Tibial nerve (tissue), 4 donors: ENCODE results near the gene LIFR. TPM values are rescaled to one million over a fixed set of nuclear protein-coding genes. Genes with fewer than 3 reads are reported as not detected.
"Not testable (repeated sequence)": the region's sequence is repeated elsewhere in the genome, so short reads cannot be mapped to it uniquely, and the experiment has no call there.

Experiments used
- DNase-seq, 2 donors: peaks; one replicate each; pipeline ENCODE4 v3.0.0-alpha.2; 2019; ENCODE audit warnings: low spot score in 2 of 2
- H3K27ac ChIP-seq, 4 donors: fragments of 200-600 bp; sonication (generic) in 3 of 4; one replicate each; pipeline ENCODE4 v1.5.1; 2017 to 2019; ENCODE audit warnings: mild to moderate bottlenecking in 1 of 4
- H3K27me3 ChIP-seq, 2 donors: fragments of 200-600 bp; sonication (generic) in 1 of 2; one replicate each; pipeline versions ENCODE4 v1.5.1 to v1.6.0; 2017 to 2019
- H3K36me3 ChIP-seq, 3 donors: fragments of 200-600 bp; sonication (generic); one replicate each; pipeline ENCODE4 v1.5.1; 2018 to 2019
- H3K4me1 ChIP-seq, 4 donors: fragments of 200-600 bp; sonication (generic) in 3 of 4; one replicate each; pipeline ENCODE4 v1.5.1; 2017 to 2019
- H3K4me3 ChIP-seq, 4 donors: fragments of 200-600 bp; sonication (generic) in 3 of 4; one replicate each; pipeline ENCODE4 v1.5.1; 2017 to 2019; ENCODE audit warnings: mild to moderate bottlenecking in 1 of 4, moderate library complexity in 1 of 4
- H3K9me3 ChIP-seq, 4 donors: fragments of 200-600 bp; sonication (generic) in 3 of 4; one replicate each; pipeline ENCODE4 v1.5.1; 2017 to 2019
- CTCF ChIP-seq, 5 experiments: fragments of 200-600 bp in 3 of 5; fragments of 450-650 bp in 2 of 5; sonication (generic) in 3 of 5; IDR thresholded peaks; one replicate each; pipeline ENCODE4 v1.5.1; 2016 to 2019; ENCODE audit warnings: antibody characterized with exemption in 5 of 5, mild to moderate bottlenecking in 3 of 5, moderate library complexity in 2 of 5
- EP300 ChIP-seq, 2 donors: sonication (generic); formaldehyde crosslinking; IDR thresholded peaks; one replicate each; pipeline ENCODE4 v1.6.1; 2017; ENCODE audit warnings: antibody characterized with exemption in 2 of 2, mild to moderate bottlenecking in 1 of 2
- POLR2A ChIP-seq, 2 donors: fragments of 450-650 bp; IDR thresholded peaks; one replicate each; pipeline ENCODE4 v1.6.1; 2017; ENCODE audit warnings: antibody characterized with exemption in 2 of 2, mild to moderate bottlenecking in 2 of 2, moderate library complexity in 2 of 2
- WGBS, 2 donors: methylation state at CpG; one replicate each; pipeline ENCODE4 v1.1.5; 2018; 5-methylcytosine and 5-hydroxymethylcytosine counted together
- total RNA-seq, 4 donors: library from RNA; depleted of rRNA; stranded (reverse); fragments of >200 nt; gene quantifications; one replicate each; pipeline ENCODE4 v1.1.0, GENCODE V29; 2016

Gene LIFR
- total RNA-seq, 4 donors from 2014 or later, result 145 to 247 (median 212) TPM

- H3K4me1 ChIP-seq, result peaks cover 0 to 18% (median 0%) of the 10 kb centered on the region in 4 donors
- peak in 1 of 2 donors; percentile 33 for DNase-seq
- no peak overlapping the region for H3K4me3 ChIP-seq
- 53 to 67% methylated on average over 5 of the region's 5 CpGs for WGBS, 2 donors
- H3K9me3 ChIP-seq, result no peaks in the 10 kb centered on the region
- peak in 1 of 2 donors; percentile 43 for TF ChIP-seq EP300 (IDR thresholded peaks at IDR 0.05)
- TF ChIP-seq CTCF (IDR thresholded peaks at IDR 0.05), result no peak
- peak overlapping the region in 2 of 4 donors; percentile 3 to 34 for H3K27ac ChIP-seq
- H3K27me3 ChIP-seq, result no peaks in the 10 kb centered on the region
- no peaks in the 10 kb centered on the region for H3K36me3 ChIP-seq
Observed at GRCh38 chr5:38601133-38601862, 44.9 kb upstream of the LIFR start.

GRCh38 chr5:38600329-38601045 is 44.0 kb upstream of the LIFR start:
- Histone ChIP-seq H3K4me1 (peaks cover 0 to 18% (median 0%) of the 10 kb centered on the region in 4 donors), H3K4me3 (no peak overlapping the region)
- no peak for DNase-seq

GRCh38 chr5:38599751-38600150 is 43.3 kb upstream of the LIFR start:
- peaks cover 0 to 18% (median 0%) of the 10 kb centered on the region in 4 donors for H3K4me1 ChIP-seq
- not testable (repeated sequence) for H3K27ac ChIP-seq, H3K4me3 ChIP-seq, H3K9me3 ChIP-seq, H3K27me3 ChIP-seq, DNase-seq, H3K36me3 ChIP-seq

More at GRCh38 chr5:38600329-38601045, 44.0 kb upstream of the LIFR start:
- Histone ChIP-seq H3K36me3 (no peaks in the 10 kb centered on the region), H3K27me3 (no peaks in the 10 kb centered on the region), H3K27ac (no peak overlapping the region), H3K9me3 (no peaks in the 10 kb centered on the region)
- 88 to 94% methylated on average over 3 of the region's 3 CpGs for WGBS, 2 donors
- peak in 1 of 2 donors; percentile 17 for TF ChIP-seq EP300 (IDR thresholded peaks at IDR 0.05)
- TF ChIP-seq POLR2A (IDR thresholded peaks at IDR 0.05), result no peak

- TF ChIP-seq CTCF (IDR thresholded peaks at IDR 0.05) (no peak), POLR2A (IDR thresholded peaks at IDR 0.05) (no peak)
- no peaks in the 10 kb centered on the region for H3K27me3 ChIP-seq
- 71 to 79% methylated on average over 2 of the region's 2 CpGs for WGBS, 2 donors
Observed at GRCh38 chr5:38598994-38599617, 42.7 kb upstream of the LIFR start.

GRCh38 chr5:38598296-38598993 is 42.0 kb upstream of the LIFR start:
- H3K27ac ChIP-seq, result no peak overlapping the region
- H3K27me3 ChIP-seq, result no peaks in the 10 kb centered on the region
- H3K36me3 ChIP-seq, result no peaks in the 10 kb centered on the region
- peaks cover 0 to 18% (median 0%) of the 10 kb centered on the region in 4 donors for H3K4me1 ChIP-seq
- no peaks in the 10 kb centered on the region for H3K9me3 ChIP-seq
- DNase-seq, result no peak
- WGBS, 2 donors, result 85 to 92% methylated on average over 8 of the region's 8 CpGs
- TF ChIP-seq POLR2A (IDR thresholded peaks at IDR 0.05) (no peak), CTCF (IDR thresholded peaks at IDR 0.05) (no peak), EP300 (IDR thresholded peaks at IDR 0.05) (no peak)
- no peak overlapping the region for H3K4me3 ChIP-seq

More at GRCh38 chr5:38598994-38599617, 42.7 kb upstream of the LIFR start:
- no peak overlapping the region for H3K27ac ChIP-seq
- H3K4me3 ChIP-seq, result no peak overlapping the region
- H3K9me3 ChIP-seq, result no peaks in the 10 kb centered on the region
- H3K36me3 ChIP-seq, result no peaks in the 10 kb centered on the region
- peaks cover 0 to 18% (median 0%) of the 10 kb centered on the region in 4 donors for H3K4me1 ChIP-seq
- DNase-seq, result no peak
